GM12873 (cell line): ENCODE results near the gene DTD2.

Experiments used
- TF ChIP-seq, protein P1 (sequence below): IDR thresholded peaks from 2 replicates; pipeline ENCODE4 v1.5.1; 2012; ENCODE audit warnings: low read depth, mild to moderate bottlenecking, moderate library complexity, low read length, control low read depth; ENCODE audit not compliant: insufficient read depth; ENCODE audit errors: missing control alignments

The DTD2 gene

DNA sequence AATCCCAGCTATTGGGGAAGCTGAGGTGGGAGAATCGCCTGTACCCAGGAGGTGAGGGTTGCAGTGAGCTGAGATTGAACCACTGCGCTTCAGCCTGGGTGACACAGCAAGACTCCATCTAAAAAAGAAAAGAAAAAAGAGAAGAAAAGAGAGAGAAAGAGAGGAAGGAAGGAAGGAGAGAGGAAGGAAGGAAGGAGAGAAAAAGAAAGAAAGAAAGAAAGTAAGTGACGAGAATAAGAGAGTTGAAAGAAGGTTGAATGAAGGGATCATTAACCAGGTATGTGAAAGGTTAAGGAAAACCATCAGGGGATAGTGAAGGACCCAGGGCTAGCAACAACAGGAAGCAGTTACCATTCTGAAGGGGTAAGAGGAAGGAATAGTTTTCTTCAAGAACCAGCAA, 4.2 kb upstream of the DTD2 start:
- TF ChIP-seq, protein P1, sequence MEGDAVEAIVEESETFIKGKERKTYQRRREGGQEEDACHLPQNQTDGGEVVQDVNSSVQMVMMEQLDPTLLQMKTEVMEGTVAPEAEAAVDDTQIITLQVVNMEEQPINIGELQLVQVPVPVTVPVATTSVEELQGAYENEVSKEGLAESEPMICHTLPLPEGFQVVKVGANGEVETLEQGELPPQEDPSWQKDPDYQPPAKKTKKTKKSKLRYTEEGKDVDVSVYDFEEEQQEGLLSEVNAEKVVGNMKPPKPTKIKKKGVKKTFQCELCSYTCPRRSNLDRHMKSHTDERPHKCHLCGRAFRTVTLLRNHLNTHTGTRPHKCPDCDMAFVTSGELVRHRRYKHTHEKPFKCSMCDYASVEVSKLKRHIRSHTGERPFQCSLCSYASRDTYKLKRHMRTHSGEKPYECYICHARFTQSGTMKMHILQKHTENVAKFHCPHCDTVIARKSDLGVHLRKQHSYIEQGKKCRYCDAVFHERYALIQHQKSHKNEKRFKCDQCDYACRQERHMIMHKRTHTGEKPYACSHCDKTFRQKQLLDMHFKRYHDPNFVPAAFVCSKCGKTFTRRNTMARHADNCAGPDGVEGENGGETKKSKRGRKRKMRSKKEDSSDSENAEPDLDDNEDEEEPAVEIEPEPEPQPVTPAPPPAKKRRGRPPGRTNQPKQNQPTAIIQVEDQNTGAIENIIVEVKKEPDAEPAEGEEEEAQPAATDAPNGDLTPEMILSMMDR = no peak

DNA sequence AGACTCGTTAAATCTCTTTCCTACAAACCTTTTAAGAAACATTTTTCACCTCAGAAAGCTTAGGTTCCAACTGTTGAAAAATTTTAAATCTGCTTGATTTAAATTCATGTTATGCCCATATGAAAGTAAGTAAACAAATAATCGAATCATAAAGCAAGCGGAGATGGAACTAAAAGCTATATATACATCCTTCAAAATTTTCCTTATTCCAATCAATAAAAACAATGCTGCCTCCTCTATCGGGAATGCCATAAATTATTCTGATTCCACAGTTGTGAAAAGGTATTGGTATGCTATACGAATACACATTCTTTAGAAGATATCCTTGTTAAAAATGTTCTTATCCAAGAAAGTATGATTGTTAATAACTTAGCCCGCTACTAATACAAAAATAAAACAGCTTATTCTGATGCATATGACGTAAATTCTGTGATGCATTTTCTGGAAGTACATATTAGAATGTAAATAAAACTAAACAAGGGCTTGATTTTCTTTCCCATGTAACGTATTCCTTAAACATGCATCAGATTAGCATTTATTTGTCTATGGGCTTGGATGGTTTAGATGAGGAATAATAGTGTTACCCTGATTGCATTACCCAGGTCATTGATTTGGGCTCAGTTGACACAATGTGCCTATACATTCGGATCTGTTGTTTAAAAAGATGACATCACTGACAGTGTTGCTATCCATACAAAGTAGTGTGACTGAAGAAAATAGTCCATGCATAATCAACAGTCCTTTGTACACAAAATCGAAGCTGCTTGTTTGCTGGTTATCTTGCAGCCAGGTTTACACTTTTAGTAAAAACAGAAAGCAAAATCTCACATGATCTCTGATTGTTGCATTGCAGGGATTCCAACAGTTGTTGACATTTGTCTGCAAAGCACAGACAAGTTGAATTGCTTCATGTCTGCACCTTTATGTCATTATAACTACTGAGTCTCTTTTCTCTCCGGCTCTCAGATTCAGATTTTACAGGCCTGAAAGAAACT, 656 bp upstream of the DTD2 start:
- TF ChIP-seq, protein P1 = no peak

DNA sequence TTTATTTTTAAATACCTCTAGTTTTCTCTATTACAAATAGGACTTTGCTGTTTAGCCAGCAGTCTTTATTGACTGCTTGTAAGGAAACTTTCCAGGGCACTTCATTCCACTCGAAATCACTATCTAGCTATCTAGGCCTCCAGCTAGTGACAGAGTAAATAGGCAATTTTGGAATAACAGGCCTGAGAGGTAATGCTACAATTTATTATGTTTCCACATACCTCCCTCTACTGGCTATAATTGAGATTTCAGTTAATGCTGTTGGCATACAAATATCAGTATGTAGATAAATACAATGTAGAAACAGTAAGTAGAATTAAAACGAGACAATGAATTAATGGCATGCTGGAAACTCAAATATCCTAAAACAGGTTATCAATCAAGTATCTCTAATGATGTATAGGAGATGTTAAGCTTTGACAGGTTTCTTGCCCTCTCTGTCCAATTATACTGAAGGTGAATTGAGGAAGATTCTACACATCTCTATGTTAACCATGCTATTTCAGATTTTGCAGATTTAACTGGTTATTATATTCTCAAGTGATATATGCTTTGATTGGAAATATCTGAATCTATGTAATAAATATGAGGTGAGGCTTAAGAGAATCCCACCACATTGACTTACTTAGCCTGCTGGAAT, 7.2 kb downstream of the DTD2 start:
- TF ChIP-seq, protein P1 = peak; percentile 46

DNA sequence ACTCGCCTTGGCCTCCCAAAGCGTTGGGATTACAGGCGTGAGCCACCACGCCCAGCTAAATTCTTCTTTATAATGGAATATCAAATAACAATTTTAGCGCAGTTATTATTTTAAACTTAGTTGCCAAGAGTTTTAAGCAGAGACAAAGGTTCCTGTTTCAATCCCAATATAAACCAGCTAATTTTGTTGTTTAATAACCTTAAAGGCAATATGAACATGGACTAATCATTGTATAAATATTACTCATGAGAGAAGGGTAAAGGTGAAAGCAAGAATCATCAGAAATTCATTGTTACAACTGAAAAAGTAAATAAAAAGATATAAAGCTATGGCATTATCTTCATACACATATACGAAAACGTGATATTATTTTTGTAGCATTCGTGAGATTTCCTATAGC, 8.2 kb downstream of the DTD2 start:
- TF ChIP-seq, protein P1 = no peak

DNA sequence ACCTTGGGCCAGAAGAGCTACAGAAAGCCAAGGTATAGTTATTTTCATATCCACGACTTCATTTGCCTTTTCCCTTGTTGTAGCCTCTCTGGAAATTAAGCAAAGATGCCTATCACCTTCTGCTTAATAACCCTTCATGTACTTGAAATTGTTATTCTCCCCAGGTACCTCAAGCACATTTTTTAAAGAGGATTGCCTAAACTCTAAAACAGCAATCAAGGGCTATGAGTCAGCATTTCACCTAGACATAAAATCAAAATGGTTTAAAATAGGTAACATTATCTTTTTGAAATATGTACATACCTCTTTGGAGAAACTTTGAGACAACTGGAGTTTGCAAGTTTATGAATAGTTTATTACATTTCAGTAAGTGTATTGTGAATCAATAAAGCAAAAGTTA, 11.6 kb downstream of the DTD2 start:
- TF ChIP-seq, protein P1 = no peak

DNA sequence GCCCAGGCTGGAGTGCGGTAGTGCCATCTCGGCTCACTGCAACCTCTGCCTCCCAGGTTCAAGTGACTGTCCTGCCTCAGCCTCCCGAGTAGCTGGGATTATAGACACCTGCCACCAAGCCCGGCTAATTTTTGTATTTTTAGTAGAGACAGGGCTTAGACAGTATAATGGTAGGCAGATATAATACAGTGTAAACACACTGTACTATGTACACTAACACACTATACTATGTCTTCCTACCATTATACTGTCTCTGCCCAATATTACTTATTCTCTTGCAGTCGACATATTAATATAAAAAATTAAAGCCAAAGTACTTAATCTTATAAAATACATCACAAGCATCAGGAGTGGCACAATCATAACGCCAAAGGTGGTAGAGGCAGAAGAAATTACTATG, 15.0 kb downstream of the DTD2 start:
- TF ChIP-seq, protein P1 = no peak

DNA sequence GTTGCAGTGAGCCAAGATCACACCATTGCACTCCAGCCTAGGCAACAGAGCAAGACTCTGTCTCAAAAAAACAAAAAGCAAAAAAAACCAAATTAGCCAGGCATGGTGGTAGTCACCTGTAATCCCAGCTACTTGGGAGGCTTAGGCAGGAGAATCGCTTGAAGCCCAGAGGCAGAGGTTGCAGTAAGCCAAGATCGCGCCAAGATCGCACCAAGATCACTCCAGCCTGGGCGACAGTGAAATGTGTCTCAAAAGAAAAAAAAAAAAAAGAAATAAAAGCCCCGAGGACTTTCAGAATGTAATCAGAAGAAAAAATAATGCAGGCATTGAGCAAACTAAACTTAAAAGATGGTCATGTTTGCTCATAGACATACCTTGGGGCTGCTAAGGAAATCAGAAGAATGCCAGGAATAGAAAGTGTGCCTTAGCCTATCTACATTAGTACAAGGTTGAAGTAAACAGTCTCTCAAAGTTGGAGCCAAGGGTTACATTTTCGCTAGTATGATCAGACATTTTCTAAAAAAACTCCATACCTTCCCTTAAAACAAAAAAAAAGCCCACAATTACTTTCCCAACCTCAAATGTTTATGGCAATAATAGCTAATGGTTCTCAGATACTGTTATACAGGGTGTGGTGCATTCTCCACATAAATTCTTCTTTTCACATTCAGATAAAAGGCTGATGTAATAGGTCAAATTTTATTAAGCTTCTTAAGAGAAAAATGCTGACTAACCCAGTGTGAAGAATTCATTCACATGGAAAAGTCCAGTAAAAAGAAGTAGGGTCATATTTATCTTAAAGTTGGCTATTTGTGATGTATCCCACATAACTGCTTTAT, 15.8 kb downstream of the DTD2 start:
- TF ChIP-seq, protein P1 = no peak
